OCI-LY1 (cell line): ENCODE measurements around the gene CHEK2.

Source experiments
- H2AFZ ChIP-seq: fragments of 200-600 bp; sonication (generic), shearing (Covaris generic); 2 replicates; pipeline ENCODE4 v1.6.0; 2014; ENCODE audit warnings: antibody characterized with exemption, mild to moderate bottlenecking, low read length
- H3F3A ChIP-seq: fragments of 200-600 bp; sonication (generic), shearing (Covaris generic); 2 replicates; pipeline ENCODE4 v1.6.0; 2014; ENCODE audit warnings: mild to moderate bottlenecking, antibody characterized with exemption, low read length, moderate library complexity; ENCODE audit not compliant: insufficient read depth
- H3K27ac ChIP-seq: fragments of 200-600 bp; sonication (generic); 2 replicates; pipeline ENCODE4 v1.5.1; 2014; ENCODE audit warnings: low read length, mixed run types, mild to moderate bottlenecking, low read depth; ENCODE audit not compliant: poor library complexity, severe bottlenecking
- H3K27me3 ChIP-seq: fragments of 200-600 bp; sonication (generic); 2 replicates; pipeline ENCODE4 v1.6.0; 2014; ENCODE audit warnings: antibody characterized with exemption, mild to moderate bottlenecking, low read length, moderate library complexity; ENCODE audit not compliant: insufficient read depth
- H3K36me3 ChIP-seq: fragments of 200-600 bp; sonication (generic); 2 replicates; pipeline ENCODE4 v1.6.1; 2014; ENCODE audit warnings: mild to moderate bottlenecking, antibody characterized with exemption, low read length, moderate library complexity, mixed read lengths; ENCODE audit not compliant: insufficient read depth
- H3K4me1 ChIP-seq: fragments of 200-600 bp; sonication (generic); 2 replicates; pipeline ENCODE4 v1.5.1; 2014; ENCODE audit warnings: mild to moderate bottlenecking, low read length, moderate library complexity; ENCODE audit not compliant: insufficient read depth, severe bottlenecking
- H3K4me2 ChIP-seq: fragments of 200-600 bp; sonication (generic), shearing (Covaris generic); 2 replicates; pipeline ENCODE4 v1.6.1; 2014; ENCODE audit warnings: low read length
- H3K4me3 ChIP-seq: fragments of 200-600 bp; sonication (generic); 2 replicates; pipeline ENCODE4 v1.5.1; 2014; ENCODE audit warnings: low read length, low read depth, mild to moderate bottlenecking, mixed read lengths; ENCODE audit not compliant: poor library complexity, severe bottlenecking
- H3K79me2 ChIP-seq: fragments of 200-600 bp; shearing (Covaris generic); 2 replicates; pipeline ENCODE4 v1.6.1; 2016; ENCODE audit warnings: mixed run types, low read length, mixed read lengths; ENCODE audit not compliant: insufficient read depth
- H3K9ac ChIP-seq: fragments of 200-600 bp; sonication (generic), shearing (Covaris generic); 2 replicates; pipeline ENCODE4 v1.6.1; 2014; ENCODE audit warnings: mild to moderate bottlenecking, low read length, mixed read lengths
- H3K9me2 ChIP-seq: fragments of 200-600 bp; sonication (generic), shearing (Covaris generic); 2 replicates; pipeline ENCODE4 v1.6.1; 2014; ENCODE audit warnings: low read depth, mild to moderate bottlenecking, low read length, mixed read lengths
- H3K9me3 ChIP-seq: fragments of 200-600 bp; shearing (Covaris generic); 2 replicates; pipeline ENCODE4 v1.6.1; 2014; ENCODE audit warnings: low read length, mixed read lengths
- H4K20me1 ChIP-seq: fragments of 200-600 bp; sonication (generic), shearing (Covaris generic); 2 replicates; pipeline ENCODE4 v1.6.0; 2016; ENCODE audit warnings: mild to moderate bottlenecking, low read length; ENCODE audit not compliant: insufficient read depth
- CTCF ChIP-seq: fragments of 200-600 bp; sonication (generic), shearing (Covaris generic); IDR thresholded peaks from 2 replicates; pipeline ENCODE4 v1.5.1; 2017; ENCODE audit warnings: mild to moderate bottlenecking, antibody characterized with exemption, low read length, moderate library complexity, mixed read lengths
- EZH2 ChIP-seq: fragments of 200-600 bp; sonication (generic), shearing (Covaris generic); IDR thresholded peaks from 2 replicates; pipeline ENCODE4 v1.8.0; 2017; ENCODE audit warnings: borderline replicate concordance, mixed run types, mild to moderate bottlenecking, antibody characterized with exemption, low read length, moderate library complexity, mixed read lengths

Gene CHEK2

GRCh38 chr22:28783786-28784671 is 42.4 kb upstream of the CHEK2 start:
- H3F3A ChIP-seq = no peaks in the 10 kb centered on the region
- H3K9me2 ChIP-seq = no peaks in the 10 kb centered on the region
- H3K4me3 ChIP-seq = no peak overlapping the region
- no peaks in the 10 kb centered on the region for H3K79me2 ChIP-seq
- no peak overlapping the region for H3K27ac ChIP-seq
- H3K4me1 ChIP-seq = no peaks in the 10 kb centered on the region
- H3K27me3 ChIP-seq = no peaks in the 10 kb centered on the region
- no peaks in the 10 kb centered on the region for H4K20me1 ChIP-seq
- peaks cover 86% of the 10 kb centered on the region for H3K36me3 ChIP-seq
- no peak overlapping the region for H2AFZ ChIP-seq
- H3K9ac ChIP-seq = no peak overlapping the region
- TF ChIP-seq EZH2 = no peak
- no peak for TF ChIP-seq CTCF
- H3K9me3 ChIP-seq = no peaks in the 10 kb centered on the region
- H3K4me2 ChIP-seq = no peak overlapping the region

- Histone ChIP-seq H3K4me3 (no peak overlapping the region), H3K27ac (no peak overlapping the region), H3K4me2 (no peak overlapping the region), H3K9me2 (no peaks in the 10 kb centered on the region), H3K9me3 (no peaks in the 10 kb centered on the region), H3K36me3 (peaks cover 68% of the 10 kb centered on the region), H3K27me3 (no peaks in the 10 kb centered on the region), H3K4me1 (no peaks in the 10 kb centered on the region), H3F3A (no peaks in the 10 kb centered on the region), H3K9ac (no peak overlapping the region), H3K79me2 (peaks cover 9% of the 10 kb centered on the region), H2AFZ (no peak overlapping the region), H4K20me1 (no peaks in the 10 kb centered on the region)
- TF ChIP-seq EZH2 = no peak
- TF ChIP-seq CTCF = no peak
Observed at GRCh38 chr22:28780296-28780695, 38.7 kb upstream of the CHEK2 start.

- Histone ChIP-seq H3K9ac (no peak overlapping the region), H3F3A (no peaks in the 10 kb centered on the region), H3K4me3 (no peak overlapping the region), H3K9me2 (no peaks in the 10 kb centered on the region), H3K36me3 (peaks cover 68% of the 10 kb centered on the region), H4K20me1 (no peaks in the 10 kb centered on the region), H3K9me3 (no peaks in the 10 kb centered on the region), H3K27ac (no peak overlapping the region), H2AFZ (no peak overlapping the region), H3K4me1 (no peaks in the 10 kb centered on the region), H3K79me2 (peaks cover 9% of the 10 kb centered on the region), H3K27me3 (no peaks in the 10 kb centered on the region), H3K4me2 (no peak overlapping the region)
- TF ChIP-seq EZH2 (no peak), CTCF (no peak)
Observed at GRCh38 chr22:28779833-28780232, 38.2 kb upstream of the CHEK2 start.
